Gastrocnemius medialis (tissue), 4 donors: ENCODE results near the gene MYO18B. TPM values are rescaled to one million over a fixed set of nuclear protein-coding genes. Genes with fewer than 3 reads are reported as not detected.

Experiments used
- ATAC-seq, 2 donors: fragments of 150-250 bp; one replicate each; pipeline ENCODE4 v1.9.1; 2016
- DNase-seq, 2 donors: peaks; one replicate each; pipeline ENCODE4 v3.0.0-alpha.2; 2019
- H3K27ac ChIP-seq, 4 donors: fragments of 200-600 bp; sonication (generic); 1 replicate in 1 of 4; 2 replicates in 3 of 4; pipeline ENCODE4 v1.5.1; 2016 to 2018; ENCODE audit warnings: mild to moderate bottlenecking in 2 of 4, moderate library complexity in 1 of 4
- H3K27me3 ChIP-seq, 3 donors: fragments of 200-600 bp; sonication (generic) in 2 of 3; 1 replicate in 1 of 3; 2 replicates in 2 of 3; pipeline versions ENCODE4 v1.5.1 to v1.6.0; 2016 to 2019; ENCODE audit warnings: mild to moderate bottlenecking in 1 of 3, moderate library complexity in 1 of 3
- H3K36me3 ChIP-seq, 2 donors: fragments of 200-600 bp; sonication (generic) in 1 of 2; one replicate each; pipeline ENCODE4 v1.5.1; 2017 to 2018
- H3K4me1 ChIP-seq, 2 donors: fragments of 200-600 bp; sonication (generic) in 1 of 2; one replicate each; pipeline ENCODE4 v1.5.1; 2016 to 2017; ENCODE audit warnings: mild to moderate bottlenecking in 2 of 2
- H3K4me3 ChIP-seq, 4 donors: fragments of 200-600 bp; sonication (generic) in 3 of 4; 1 replicate in 1 of 4; 2 replicates in 3 of 4; pipeline ENCODE4 v1.5.1; 2016 to 2019; ENCODE audit warnings: mild to moderate bottlenecking in 2 of 4
- H3K9me3 ChIP-seq, 3 donors: fragments of 200-600 bp; sonication (generic) in 2 of 3; 1 replicate in 1 of 3; 2 replicates in 2 of 3; pipeline ENCODE4 v1.5.1; 2016 to 2019
- CTCF ChIP-seq, 5 experiments: fragments of 450-650 bp in 3 of 5; fragments of 200-600 bp in 2 of 5; sonication (generic) in 2 of 5; IDR thresholded peaks in 4 of 5; conservative IDR thresholded peaks in 1 of 5; 1 replicate in 4 of 5; 2 replicates in 1 of 5; pipeline ENCODE4 v1.5.1; 2016 to 2019; ENCODE audit warnings: antibody characterized with exemption in 5 of 5, mild to moderate bottlenecking in 3 of 5, moderate library complexity in 3 of 5
- POLR2A ChIP-seq, 2 donors: fragments of 450-650 bp; IDR thresholded peaks; one replicate each; pipeline ENCODE4 v1.6.1; 2017; ENCODE audit warnings: antibody characterized with exemption in 2 of 2, mild to moderate bottlenecking in 2 of 2, moderate library complexity in 2 of 2
- in situ Hi-C, 4 donors: fragments of 200-750 bp; cut with MboI; loops; one replicate each; pipeline versions ENCODE4 v1.15.0 to v1.8.0; 2017; ENCODE audit warnings: low sequenced_read_pairs in 4 of 4
- intact Hi-C: fragments of 100-400 bp; cut with DNase I; formaldehyde crosslinking; loops from one replicate; pipeline ENCODE4 v1.15.1; 2023; ENCODE audit warnings: low total_unique reads
- total RNA-seq, 4 donors: library from RNA; depleted of rRNA; stranded (reverse); fragments of >200 nt; gene quantifications; one replicate each; pipeline versions ENCODE4 v1.1.0 to v1.2.3, GENCODE V29; 2016

Gene MYO18B
- total RNA-seq, 4 donors from 2014 or later = 273 to 408 (median 362) TPM

GRCh38 chr22:26035523-26035922, 293.5 kb downstream of the MYO18B start:
- H3K36me3 ChIP-seq = peaks cover 0 to 6% of the 10 kb centered on the region in 2 donors

GRCh38 chr22:26038365-26038764, 296.4 kb downstream of the MYO18B start:
- in situ Hi-C loops = no loop called here
- no peaks in the 10 kb centered on the region for H3K27me3 ChIP-seq
- no peak overlapping the region for H3K27ac ChIP-seq
- no peak overlapping the region for H3K4me3 ChIP-seq
- DNase-seq (no peak), ATAC-seq (no peak)
- no peaks in the 10 kb centered on the region for H3K36me3 ChIP-seq
- intact Hi-C loops = no loop called here
- TF ChIP-seq POLR2A (IDR thresholded peaks at IDR 0.05) = no peak
- TF ChIP-seq CTCF (IDR thresholded peaks at IDR 0.05 in 4 of 5, conservative IDR thresholded peaks at IDR 0.05 in 1 of 5) = no peak
- peaks cover 6 to 20% of the 10 kb centered on the region in 2 donors for H3K4me1 ChIP-seq
- no peaks in the 10 kb centered on the region for H3K9me3 ChIP-seq

More at GRCh38 chr22:26035523-26035922, 293.5 kb downstream of the MYO18B start:
- intact Hi-C loops (no loop called here), in situ Hi-C loops (no loop called here)
- H3K4me3 ChIP-seq = no peak overlapping the region
- no peaks in the 10 kb centered on the region for H3K9me3 ChIP-seq
- ATAC-seq (no peak), DNase-seq (no peak)
- no peaks in the 10 kb centered on the region for H3K27me3 ChIP-seq
- no peaks in the 10 kb centered on the region for H3K4me1 ChIP-seq
- no peak overlapping the region for H3K27ac ChIP-seq
- TF ChIP-seq CTCF (IDR thresholded peaks at IDR 0.05 in 4 of 5, conservative IDR thresholded peaks at IDR 0.05 in 1 of 5) = no peak

DNA sequence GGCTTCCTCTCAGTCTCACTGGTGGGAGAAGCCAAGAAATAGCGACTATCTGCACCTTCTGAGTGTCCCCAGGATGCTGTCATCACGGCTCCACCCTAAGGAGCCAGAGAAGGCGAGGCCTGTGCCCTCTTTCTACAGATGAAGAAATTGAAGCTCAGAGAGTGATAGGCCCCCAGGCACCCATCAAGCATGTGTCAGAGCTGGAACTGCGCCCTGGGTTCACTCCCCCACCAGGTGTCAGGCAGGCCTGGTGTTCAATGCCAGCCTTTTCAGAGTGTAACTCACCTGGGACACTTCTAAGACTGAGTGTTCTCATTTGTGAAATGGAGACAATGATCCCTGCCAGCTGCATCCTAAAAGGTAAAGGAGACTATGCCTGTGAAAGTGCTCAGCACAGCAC, 299.9 kb downstream of the MYO18B start:
- Histone ChIP-seq H3K27me3 (no peaks in the 10 kb centered on the region), H3K4me1 (peaks cover 6 to 20% of the 10 kb centered on the region in 2 donors), H3K9me3 (no peaks in the 10 kb centered on the region), H3K36me3 (no peaks in the 10 kb centered on the region), H3K27ac (peak overlapping the region in 1 of 4 donors; percentile 4), H3K4me3 (no peak overlapping the region)
- DNase-seq = peak; percentile 10 to 32
- in situ Hi-C loops = no loop called here
- TF ChIP-seq CTCF (IDR thresholded peaks at IDR 0.05 in 4 of 5, conservative IDR thresholded peaks at IDR 0.05 in 1 of 5) = no peak
- no peak for TF ChIP-seq POLR2A (IDR thresholded peaks at IDR 0.05)
- ATAC-seq = peak; percentile 8 to 16
- intact Hi-C loops = no loop called here

GRCh38 chr22:26043031-26043430, 301.0 kb downstream of the MYO18B start:
- no peaks in the 10 kb centered on the region for H3K27me3 ChIP-seq
- peaks cover 6 to 20% of the 10 kb centered on the region in 2 donors for H3K4me1 ChIP-seq
- peak; percentile 26 to 44 for ATAC-seq
- no peaks in the 10 kb centered on the region for H3K9me3 ChIP-seq
- H3K4me3 ChIP-seq = no peak overlapping the region
- H3K36me3 ChIP-seq = no peaks in the 10 kb centered on the region
- in situ Hi-C loops = no loop called here
- no peak for DNase-seq
- TF ChIP-seq POLR2A (IDR thresholded peaks at IDR 0.05) (no peak), CTCF (IDR thresholded peaks at IDR 0.05 in 4 of 5, conservative IDR thresholded peaks at IDR 0.05 in 1 of 5) (no peak)
- peak overlapping the region in 1 of 4 donors; percentile 37 for H3K27ac ChIP-seq
- intact Hi-C loops = no loop called here

- in situ Hi-C loops = no loop called here
- peak; percentile 35 to 48 for ATAC-seq
- TF ChIP-seq POLR2A (IDR thresholded peaks at IDR 0.05) (no peak), CTCF (IDR thresholded peaks at IDR 0.05 in 4 of 5, conservative IDR thresholded peaks at IDR 0.05 in 1 of 5) (no peak)
Measured at GRCh38 chr22:26045051-26045450, 303.1 kb downstream of the MYO18B start.

More at GRCh38 chr22:26045051-26045450, 303.1 kb downstream of the MYO18B start:
- Histone ChIP-seq H3K27me3 (no peaks in the 10 kb centered on the region), H3K4me3 (no peak overlapping the region), H3K4me1 (peaks cover 6 to 20% of the 10 kb centered on the region in 2 donors), H3K9me3 (no peaks in the 10 kb centered on the region), H3K27ac (no peak overlapping the region), H3K36me3 (no peaks in the 10 kb centered on the region)
- DNase-seq = no peak
- intact Hi-C loops = no loop called here
